Central memory CD4-positive, alpha-beta T cell (primary cell): ENCODE measurements around the gene EP400.
"Not testable (repeated sequence)": the region's sequence is repeated elsewhere in the genome, so short reads cannot be mapped to it uniquely, and the experiment has no call there.

Experiments used
- DNase-seq: peaks from one replicate; pipeline ENCODE4 v3.0.0; 2022

Gene EP400

GRCh38 chr12:132099739-132100138 lies 150.0 kb downstream of the EP400 start:
- no peak for DNase-seq

- DNase-seq, result no peak
These were observed 150.7 kb downstream of the EP400 start for GRCh38 chr12:132100306-132101065.

GRCh38 chr12:132102297-132102696 lies 152.6 kb downstream of the EP400 start:
- DNase-seq, result no peak

DNA sequence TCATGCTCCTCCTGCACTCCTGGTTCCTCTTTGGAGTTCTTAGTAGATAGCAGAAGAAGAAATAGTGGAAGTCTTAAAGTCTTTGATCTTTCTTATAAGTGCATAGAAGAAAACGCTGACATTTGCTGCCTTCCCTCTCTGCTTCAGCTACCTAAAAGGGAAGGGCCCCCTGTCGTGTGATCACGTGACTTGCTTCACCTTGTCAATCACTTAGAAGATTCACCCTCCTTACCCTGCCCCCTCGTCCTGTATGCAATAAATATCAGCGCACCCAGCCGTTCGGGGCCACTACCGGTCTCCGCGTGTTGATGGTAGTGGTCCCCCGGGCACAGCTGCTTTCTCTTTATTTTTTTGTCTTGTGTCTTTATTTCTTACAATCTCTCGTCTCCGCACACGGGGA lies 153.3 kb downstream of the EP400 start:
- not testable (repeated sequence) for DNase-seq

DNA sequence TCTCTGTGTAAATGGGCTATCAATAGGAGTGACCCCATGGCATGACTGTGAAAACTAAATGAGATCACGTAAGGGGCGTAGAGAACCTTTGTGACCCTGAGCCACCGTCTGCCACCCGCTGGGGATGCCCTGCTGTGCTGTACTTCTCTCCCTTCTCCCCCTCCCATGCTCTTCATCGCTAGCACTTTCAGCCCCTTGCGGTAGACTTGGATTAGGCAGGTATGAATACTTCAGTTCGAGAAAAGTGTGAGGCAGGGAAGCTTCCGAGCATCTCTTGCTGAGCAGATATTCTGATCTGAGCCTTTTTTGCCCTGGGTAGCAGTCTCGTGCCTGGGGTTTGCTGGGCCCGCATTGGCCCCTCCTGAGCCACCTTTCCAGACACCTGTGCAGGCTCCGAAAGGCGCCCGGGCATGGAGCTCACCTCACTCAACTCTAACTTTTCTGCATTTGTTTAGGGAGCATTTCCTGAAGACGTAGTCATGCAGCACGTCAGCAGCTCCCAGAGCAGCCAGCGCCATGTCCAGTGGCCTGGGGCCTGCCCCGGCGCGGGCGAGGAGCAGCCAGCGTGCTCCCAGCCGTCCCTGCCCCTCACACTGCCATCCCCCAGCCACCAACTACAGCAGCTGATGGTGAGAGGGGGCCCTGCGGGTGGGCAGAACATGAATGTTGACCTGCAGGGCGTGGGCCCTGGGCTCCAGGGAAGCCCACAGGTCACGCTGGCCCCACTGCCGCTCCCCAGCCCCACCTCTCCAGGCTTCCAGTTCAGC lies 154.0 kb downstream of the EP400 start:
- DNase-seq, result no peak

GRCh38 chr12:132105467-132105866 lies 155.7 kb downstream of the EP400 start:
- no peak for DNase-seq

- DNase-seq, result no peak
These were observed 157.2 kb downstream of the EP400 start for GRCh38 chr12:132106921-132107320.

- DNase-seq, result no peak
These were observed 158.6 kb downstream of the EP400 start for GRCh38 chr12:132108211-132108832.

DNA sequence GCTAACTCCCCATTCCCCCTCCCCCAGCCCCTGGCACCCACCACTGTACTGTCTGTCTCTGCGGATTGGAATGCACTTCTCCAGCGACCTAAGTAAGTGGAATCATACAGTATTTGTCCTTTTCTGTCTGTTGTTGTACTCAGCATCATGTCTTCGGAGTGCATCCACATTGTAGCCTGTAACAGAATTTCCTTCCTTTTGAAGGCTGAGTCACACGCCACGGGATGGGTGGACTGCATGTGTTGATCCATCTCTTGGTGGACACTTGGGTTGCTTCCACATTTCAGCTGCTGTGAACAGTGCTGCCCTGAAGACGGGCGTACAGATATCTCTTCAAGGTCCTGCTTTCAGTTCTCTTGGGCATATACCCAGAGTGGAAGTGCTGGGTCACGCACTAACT lies 160.0 kb downstream of the EP400 start:
- no peak for DNase-seq

DNA sequence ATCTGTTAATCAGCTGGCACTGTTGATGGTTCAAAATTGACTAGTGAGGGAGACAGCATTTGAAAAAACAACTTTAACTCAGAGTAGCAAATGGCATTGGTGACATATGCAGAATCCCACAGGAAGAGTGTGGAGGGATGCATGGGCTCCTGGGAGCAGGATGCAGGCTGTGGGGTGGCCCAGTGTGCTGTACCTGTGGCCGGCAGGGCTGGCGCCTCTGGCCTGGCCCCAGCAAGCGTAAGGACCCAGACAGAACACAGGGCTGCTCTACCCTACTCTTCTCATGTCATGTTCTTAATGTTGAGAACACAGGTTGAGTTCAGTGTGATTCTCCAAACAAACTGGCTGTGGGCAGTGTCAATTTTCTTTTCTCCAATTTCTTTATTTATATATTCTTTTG lies 160.9 kb downstream of the EP400 start:
- no peak for DNase-seq

GRCh38 chr12:132111654-132112304 lies 162.0 kb downstream of the EP400 start:
- DNase-seq, result no peak

GRCh38 chr12:132114667-132115066 lies 164.9 kb downstream of the EP400 start:
- DNase-seq, result no peak

DNA sequence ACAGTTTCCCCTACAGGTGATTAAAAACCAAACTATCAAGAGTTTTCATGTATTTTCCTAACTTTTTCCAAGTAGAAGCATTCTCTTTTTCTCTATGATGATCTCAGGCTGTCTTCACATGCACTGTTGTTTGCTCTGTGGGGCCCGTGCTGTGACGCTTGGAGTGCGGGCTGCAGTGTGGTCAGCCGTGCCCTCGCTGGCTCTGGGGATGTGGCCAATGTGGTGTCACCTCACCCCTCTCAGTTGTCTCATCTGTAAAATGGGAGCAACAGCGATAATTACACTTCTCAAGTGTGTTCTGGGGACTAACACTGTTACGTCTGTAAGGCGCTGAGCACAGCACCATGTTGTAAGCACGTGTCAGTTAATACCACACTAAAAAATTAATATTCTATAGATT lies 165.8 kb downstream of the EP400 start:
- DNase-seq, result no peak

DNA sequence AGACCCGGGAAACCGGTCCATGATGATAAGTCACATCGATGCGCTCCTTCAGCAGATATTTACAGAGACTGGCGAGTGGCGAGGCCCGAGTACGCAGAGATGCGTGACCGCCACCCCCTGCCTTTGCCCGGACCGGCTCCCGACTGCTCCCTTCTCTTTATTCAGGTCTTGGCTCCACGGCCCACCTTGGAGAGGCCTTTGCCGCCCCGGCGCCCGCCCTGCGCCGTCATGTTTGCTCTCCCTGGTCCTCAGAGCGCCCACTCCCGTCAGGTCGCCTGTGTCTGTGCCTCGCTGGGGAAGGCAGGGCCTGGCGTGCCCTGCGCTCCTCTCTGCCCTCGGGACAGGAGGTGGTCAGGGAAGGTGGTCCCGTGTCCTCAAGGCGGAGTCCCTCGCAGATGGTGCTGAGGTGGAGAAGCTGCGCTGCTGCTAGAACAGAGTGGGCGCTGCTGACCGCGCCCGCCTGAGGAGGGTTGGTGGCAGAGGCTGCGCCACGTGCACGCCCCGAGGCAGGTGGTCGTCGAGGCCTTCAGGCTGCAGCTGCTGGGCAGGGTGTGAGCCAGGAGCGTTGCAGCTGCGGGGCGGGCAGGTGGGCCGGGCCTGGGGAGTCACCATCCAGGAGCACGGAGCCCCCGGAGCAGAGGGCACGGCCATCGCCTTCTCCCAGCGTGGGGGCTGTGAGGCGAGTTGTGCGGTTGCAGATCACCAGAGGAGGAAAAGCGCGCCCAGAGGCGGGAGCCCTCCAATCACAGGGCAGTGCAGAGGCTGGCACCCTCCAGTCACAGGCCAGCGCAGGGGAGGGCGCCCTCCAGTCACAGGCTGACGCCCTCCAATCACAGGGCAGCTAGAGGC lies 167.2 kb downstream of the EP400 start:
- DNase-seq, result no peak

- no peak for DNase-seq
These were observed 167.8 kb downstream of the EP400 start for GRCh38 chr12:132117558-132117875.

DNA sequence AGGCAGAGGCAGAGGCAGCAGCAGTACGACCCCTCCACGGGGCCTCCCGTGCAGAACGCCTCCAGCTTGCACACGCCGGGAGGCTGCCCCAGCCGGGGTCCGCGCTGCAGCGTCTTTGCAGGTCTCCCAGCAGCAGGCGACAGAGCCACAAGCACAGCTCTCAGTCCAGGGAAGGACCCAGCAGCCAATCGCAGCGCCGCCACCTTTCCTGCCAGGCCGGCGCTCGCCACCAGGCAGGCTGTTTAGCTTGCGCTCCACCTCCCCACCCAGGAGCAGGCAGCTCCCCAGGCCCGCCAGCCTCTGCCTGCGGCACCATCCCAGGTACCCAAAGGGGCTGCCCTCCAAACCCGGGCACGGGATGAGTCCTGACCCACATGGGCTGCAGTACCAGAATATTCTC lies 169.1 kb downstream of the EP400 start:
- no peak for DNase-seq

GRCh38 chr12:132121283-132121682 lies 171.5 kb downstream of the EP400 start:
- no peak for DNase-seq

DNA sequence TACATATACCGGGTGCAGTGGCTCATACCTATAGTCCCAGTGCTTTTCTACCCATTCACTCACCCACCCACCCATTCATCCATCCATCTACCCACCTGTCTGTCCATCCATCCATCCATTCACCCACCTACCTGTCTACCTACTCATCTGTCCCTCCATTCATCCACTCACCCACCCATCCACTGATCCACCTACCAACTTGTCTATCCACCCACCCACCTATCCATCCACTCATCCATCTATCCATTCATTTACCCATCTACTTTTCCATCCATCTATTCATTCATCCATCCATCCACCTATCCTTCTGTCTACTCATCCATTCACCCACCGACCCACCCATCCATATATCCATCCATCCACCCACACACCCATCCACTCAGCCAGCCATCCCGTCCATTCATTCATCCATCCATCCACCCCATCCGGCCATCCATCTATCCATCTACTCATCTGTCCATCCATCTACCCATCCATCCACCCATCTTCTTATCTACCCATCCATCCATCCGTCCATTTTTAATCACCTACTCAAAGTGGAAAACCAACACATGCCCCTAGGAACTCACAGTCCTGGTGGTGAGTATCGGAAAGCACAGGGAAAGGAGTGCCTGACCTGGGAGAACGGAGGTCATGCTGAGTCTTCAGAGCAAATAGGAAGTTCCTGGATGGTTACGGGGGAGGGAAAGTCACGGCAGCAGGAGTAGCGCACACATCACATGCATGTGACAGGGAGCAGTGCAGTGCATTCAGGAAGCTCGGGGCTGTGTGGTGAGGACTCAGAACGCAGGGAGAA lies 174.4 kb downstream of the EP400 start:
- no peak for DNase-seq

GRCh38 chr12:132124766-132125425 lies 175.2 kb downstream of the EP400 start:
- no peak for DNase-seq

- DNase-seq, result no peak
These were observed 176.0 kb downstream of the EP400 start for GRCh38 chr12:132125736-132126135.

DNA sequence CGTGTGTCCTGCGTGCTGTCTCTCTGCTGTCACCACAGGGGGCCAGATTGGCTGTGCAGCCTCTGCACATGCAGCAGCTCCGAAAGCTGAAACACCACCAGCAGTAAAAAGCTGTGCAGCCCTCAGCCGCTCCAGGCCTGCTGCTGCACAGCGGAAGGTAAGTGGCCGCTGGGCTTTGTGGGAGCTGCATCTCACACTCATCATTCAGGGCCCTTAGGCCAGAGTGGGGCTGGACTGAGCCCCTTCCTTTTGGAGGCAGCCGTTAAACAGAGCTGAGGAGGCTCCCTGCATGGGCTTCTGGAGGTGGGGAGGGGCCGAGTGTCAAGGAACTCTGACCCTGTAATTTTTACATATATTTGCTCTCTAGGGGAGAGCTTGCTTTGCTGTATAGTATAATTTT lies 177.3 kb downstream of the EP400 start:
- DNase-seq, result no peak
